ENCODE results near the gene MCF2L.

The MCF2L gene

DNA sequence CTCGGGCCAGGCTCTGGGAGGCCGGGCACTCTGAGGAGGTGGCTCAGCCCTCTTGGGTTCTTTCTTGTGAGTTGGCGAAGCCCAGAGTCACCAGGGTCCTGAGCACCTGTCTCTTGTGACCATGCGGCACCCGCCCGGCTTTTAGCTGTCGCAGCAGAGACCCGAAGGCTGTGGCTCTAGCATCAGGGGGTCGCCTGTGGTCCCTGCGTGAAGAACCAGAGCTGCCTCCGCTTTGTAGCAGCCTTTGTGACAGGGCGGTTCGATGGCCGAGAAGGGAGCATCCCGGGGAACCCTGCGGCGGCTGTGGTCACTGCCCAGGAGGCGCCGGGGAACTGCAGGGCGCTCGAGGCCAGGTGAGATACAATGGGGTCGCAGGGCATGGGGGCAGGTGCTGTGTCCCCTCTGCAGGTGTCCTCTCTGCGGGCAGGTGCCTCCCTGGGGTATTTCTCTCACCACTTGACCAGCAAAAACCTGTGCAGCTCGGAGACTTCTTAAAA, 10.4 kb downstream of the MCF2L start:
- DNase-seq (ENCODE audit: low read depth in 2 of 2) = no peak

DNA sequence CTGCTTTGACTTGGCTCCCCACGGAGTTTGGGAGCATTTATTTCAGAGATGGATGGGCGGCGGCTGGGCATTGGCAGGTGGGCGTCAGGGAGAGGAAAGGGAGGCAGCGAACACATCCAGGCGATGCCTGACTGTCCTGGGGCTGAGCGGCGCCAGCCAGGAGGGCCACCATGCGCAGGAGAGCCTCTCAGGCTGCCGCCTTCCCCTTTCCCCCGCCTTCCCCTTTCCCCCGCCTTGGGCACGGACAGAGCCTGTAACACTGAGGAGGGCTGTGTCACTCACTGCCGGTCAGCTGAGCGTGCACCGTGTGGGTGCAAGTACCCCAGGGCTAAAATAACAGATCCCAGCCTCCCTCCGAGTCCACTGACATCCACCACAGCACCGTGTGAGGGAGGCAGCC, 11.4 kb downstream of the MCF2L start:
- no peak for DNase-seq (ENCODE audit: low read depth in 2 of 2)

DNA sequence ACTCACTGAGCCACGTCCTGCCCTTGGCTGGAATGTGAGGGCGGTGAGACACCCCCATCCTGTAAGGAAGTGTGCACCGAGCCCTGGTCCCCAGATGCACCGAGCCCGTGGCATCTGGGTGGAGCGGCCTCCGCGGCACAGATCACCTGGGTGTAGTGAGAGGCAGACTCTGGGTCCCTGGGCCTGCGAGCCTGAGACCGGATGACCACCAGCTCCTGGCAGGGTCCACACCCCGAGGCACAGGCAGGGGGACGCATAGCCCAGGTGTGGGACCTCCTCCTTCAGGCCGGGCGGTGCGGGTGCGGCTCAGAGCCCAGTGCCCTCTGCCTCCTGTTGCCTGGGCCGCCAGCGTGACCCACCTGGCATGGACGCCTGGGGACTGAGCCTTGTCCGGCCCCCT, 12.4 kb downstream of the MCF2L start:
- no peak for DNase-seq (ENCODE audit: low read depth in 2 of 2)

DNA sequence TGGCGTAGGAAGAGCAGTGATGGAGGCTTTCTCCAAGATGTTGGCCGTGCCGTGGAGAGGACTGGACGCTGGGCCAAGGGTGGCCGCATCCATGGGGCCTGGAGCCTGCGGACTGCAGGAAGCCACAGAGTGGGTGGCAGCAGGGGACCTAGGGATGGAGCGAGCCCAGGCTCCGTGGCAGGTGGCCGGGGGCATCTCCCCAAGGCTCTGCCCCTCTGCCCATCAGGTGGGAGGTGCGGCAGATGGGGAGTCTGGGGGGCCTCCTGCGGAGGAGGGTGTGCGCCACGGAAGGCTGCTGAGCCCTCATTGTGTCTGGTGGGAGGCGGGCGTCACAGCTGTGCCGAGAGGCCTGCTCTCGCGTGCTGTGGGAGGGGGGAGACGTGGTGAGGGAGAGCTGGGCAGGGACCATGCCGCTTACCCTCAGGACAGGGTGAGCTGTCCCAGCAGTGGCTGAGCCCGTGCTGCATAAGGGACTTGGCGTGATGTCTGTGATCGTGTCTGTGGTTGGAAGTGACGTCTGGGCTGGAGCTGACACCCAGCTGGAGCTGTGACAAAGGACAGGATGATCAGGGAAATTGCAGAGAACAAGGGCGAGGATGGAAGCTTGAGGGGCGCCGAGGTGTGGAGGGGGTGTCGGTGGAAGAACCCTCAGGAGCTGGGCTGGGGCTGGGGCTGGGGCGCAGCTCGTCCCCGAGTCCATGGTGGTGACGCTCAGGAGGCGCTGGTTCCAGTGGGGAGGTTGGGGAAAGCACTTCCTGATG, 13.4 kb downstream of the MCF2L start:
- DNase-seq (ENCODE audit: low read depth in 2 of 2) = no peak

DNA sequence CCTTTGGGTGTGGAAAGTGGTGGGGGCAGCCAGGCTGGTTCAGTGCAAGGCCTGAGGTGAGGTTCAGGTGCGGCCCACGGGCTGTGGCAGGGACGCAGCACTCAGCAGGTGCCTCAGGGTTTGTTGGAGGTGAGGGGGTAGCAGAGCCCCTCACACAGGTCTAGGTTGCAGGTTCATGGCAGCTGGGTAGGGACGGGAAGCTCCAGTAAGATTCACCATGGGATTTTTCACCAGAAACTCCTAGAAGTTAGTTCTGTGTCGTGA, 14.0 kb downstream of the MCF2L start:
- DNase-seq (ENCODE audit: low read depth in 2 of 2) = no peak

DNA sequence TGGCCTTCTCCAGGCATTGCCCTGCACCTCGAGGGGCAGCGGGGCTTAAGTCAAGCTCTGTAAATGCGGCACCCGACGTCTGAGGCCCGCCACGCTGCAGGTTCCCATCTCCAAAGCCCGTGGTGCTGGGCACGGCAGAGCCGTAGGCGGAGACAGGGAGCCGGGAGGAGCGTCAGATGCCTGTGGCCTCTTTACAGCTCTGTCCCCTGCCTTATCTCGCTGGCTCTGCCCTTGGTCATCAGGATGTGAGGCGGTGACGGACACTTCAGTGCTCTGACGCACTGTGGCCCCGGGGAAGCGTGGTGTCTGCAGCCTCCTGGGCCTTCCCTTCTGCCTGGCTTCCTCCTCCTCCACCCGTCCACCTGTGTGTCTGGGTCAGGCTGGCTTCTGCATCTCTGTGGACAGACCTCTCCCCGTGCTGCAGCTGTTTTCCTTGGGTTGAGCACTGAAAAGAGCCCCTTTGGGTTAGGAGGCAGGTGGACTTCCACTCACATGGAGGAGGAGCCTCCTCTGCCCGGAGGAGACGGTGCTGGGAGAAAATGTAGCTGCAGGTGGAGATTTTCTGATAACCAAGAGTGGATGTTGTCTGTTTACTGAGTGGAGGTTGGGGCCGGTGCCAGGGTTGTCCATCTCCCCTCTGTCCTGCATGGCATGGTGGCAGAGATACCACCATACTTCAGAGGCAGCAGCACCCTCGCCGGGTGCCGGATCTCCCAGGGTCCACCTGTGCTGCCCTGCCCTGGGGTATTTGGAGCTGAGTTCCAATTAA, 14.6 kb downstream of the MCF2L start:
- no peak for DNase-seq (ENCODE audit: low read depth in 2 of 2)

DNA sequence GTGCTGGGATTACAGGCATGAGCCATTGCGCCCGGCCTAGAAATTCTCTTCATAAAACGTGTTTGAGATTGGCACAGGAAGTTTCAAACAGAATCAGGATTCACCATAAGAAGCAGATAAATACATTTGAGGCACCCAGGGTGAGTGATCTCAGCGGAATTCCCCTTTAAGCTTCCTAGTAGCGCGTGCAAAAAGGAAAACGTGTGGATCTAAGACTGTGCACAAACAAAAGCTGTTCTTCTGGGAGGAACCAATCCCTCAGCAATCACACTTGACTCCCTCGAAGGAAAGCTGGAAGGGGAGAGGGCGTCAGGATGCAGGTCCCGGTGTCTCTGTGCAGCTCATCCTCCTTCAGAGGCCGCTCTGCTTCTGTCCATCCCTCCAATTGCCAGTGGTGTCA, 15.5 kb downstream of the MCF2L start:
- no peak for DNase-seq (ENCODE audit: low read depth in 2 of 2)

DNA sequence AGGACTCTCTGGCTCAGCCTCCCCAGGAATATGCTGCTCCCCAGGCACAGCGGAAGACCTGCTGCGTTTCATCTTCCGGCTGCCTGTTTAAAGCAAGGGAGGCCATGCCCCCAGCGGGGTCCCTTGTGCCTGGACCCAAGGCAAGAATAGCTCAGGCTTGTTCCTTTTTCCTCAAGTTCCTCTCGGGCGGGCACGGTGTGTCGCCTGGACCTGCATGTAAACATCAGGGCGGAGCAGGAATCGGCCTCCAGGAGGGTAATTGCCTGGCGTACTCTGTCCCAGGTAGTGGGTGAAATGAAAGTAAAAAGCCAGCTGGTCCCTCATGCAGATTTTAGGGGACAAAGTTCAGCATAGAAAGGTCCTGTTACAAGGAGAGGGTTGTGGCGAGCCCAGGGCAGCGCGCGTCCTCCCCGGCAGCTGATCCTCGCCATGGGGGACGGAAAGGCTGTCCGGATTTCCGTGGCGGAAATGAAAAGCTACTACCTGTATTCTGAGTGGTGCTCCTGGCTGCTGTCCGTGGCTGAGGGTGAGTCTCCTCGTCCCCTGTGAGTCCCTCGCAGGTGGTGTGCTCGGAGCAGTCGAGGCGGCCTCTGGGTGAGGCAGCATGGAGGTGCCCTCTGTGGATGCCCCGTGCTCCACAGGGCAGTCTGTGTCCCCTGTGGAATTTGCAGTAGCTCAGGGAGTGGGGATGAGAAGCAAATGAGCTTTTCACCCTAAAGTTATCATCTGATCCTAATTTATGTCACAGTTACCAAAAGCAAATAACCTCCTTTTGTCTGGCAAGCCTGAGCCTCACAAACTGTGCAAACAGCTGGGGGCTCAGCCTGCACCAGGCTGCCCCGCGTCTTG, 16.2 kb downstream of the MCF2L start:
- DNase-seq (ENCODE audit: low read depth in 2 of 2) = no peak

DNA sequence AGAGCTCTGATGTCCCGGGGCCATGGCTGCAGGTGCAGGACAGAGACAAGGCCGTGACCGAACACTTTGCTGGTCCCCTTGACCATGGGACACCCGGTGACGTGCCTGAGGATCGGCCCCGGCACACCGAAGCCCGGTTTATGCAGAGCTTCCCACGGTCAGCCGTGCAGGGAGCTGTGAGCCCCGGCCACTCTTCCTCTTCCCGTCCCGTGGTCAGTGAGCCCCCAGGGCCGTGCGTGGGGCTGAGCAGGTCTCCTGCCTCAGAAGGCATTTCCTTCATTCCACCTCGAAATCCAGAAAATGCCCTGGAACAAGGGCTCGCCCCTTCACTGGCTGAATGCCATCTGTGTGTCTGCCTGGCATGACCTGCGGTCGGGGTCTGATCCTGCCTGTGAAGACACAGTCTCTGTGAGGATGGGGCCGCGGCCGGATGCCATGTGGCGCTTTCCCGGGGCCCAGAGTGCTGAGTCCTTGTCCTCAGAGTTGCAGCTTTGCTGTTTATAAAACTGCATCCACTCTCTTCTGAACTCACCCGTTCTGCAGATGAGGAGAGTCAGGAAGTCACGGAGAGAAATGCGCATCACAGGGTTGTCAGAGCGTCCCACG, 16.9 kb downstream of the MCF2L start:
- no peak for DNase-seq (ENCODE audit: low read depth in 2 of 2)

DNA sequence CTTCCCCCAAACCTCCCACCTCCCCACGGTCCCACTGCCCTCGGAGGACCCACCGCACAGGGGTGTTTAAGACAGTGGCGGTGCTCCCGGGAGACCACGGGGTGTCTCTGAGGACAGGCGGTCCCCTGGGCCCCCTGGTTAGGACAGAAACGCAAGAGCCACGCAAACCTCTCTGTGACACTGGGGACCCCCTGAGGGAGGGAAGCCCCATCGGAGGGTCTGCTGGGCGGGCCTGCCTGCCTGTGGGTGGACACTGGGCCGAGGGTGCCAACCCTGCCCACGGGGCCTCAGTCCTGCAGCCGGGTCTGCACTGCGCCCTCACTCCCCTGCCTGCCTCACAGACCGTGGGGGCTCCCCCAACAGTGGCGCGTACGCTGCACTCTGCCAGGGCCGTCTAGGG, 17.5 kb downstream of the MCF2L start:
- no peak for DNase-seq (ENCODE audit: low read depth in 2 of 2)

DNA sequence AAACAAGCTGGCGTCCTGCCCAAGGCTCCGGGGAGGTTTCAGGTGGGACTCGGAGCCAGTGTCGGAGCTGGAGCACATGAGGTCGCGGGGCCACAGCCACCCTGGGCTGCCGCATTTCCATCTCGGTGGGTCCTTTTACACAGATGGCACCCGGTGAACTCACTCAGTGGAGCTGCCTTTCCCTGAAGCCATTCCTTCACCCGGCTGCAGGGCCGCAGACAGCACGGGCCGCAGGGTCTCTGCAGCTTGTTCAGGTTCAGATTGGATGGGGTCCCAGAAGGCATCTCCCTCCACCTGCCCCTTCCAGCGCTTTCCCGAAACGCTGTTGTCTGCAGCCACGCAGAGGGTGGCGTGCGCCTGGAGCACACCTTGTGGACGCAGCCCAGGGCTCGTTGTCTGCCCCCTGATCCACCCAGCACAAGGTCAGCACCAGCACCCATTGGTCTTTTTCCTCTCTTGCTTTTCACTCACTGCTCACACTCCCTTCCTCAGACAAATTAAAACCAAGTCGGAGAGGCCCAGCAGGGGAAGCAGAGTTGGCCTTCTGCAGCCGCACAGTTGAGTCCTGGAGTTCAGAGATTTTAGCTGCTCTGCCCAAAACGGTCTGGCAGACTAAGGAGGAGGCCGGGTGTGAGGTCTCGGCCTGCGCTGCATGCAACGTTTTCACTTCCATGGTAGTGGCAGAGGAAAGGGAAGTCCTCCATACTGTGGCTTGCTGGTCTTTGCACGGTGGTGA, 18.1 kb downstream of the MCF2L start:
- DNase-seq (ENCODE audit: low read depth in 2 of 2) = no peak

DNA sequence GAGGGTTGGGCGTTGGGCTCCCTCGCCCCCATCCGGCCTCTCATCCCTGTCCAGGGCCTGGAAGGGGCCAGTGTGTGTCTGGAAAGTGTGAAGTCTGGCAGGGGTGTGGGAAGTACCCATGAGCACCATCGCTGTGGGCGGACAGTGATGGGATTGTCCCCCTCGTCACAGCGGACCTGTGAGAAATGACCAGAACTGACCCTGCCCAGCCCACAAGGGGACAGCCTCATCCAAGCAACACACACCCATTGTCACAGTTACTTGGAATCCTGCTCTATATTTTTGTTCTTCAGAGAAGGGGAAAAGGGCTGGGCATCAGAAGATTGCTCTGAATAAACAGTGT, 18.6 kb downstream of the MCF2L start:
- DNase-seq (ENCODE audit: low read depth in 2 of 2) = no peak

DNA sequence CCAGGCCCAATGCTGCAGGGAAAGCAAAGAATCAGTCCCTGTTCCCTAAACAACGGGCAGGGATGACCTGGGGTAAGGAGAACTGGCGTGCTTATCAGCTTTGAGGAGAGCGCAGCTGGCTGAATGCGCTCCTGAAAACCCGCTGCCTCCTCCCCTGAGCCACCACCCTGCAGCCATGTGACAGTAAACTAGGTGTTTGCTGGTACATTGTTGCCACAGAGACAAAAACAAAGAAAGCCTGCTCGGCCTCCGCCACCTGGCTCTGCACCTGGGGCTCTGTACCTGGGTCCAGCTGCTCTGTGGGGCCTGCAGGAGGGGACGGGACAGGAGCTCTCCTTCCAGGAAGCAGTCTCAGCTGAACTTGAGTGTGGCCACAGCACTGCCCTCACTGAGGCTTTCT, 21.8 kb downstream of the MCF2L start:
- DNase-seq (ENCODE audit: low read depth in 2 of 2) = no peak

DNA sequence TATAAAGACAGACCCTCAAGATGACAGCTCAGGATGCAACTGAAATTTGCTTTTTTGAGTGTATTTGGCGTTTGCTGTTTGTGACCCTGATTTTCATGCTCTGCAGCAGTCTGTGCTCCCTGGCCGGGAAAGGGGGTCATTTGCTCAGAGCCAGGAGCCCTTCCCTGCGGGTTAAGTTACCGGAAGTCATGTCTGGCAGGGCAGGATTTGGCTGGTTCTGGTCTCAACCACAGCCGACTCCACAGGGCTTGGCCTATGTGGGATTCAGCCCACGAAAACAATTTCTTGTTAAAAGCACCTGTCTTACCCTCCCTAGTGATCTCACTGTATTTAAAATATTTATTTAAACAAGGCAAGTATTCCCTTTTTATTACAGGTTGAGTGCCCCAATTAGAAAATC, 22.6 kb downstream of the MCF2L start:
- no peak for DNase-seq (ENCODE audit: low read depth in 2 of 2)

DNA sequence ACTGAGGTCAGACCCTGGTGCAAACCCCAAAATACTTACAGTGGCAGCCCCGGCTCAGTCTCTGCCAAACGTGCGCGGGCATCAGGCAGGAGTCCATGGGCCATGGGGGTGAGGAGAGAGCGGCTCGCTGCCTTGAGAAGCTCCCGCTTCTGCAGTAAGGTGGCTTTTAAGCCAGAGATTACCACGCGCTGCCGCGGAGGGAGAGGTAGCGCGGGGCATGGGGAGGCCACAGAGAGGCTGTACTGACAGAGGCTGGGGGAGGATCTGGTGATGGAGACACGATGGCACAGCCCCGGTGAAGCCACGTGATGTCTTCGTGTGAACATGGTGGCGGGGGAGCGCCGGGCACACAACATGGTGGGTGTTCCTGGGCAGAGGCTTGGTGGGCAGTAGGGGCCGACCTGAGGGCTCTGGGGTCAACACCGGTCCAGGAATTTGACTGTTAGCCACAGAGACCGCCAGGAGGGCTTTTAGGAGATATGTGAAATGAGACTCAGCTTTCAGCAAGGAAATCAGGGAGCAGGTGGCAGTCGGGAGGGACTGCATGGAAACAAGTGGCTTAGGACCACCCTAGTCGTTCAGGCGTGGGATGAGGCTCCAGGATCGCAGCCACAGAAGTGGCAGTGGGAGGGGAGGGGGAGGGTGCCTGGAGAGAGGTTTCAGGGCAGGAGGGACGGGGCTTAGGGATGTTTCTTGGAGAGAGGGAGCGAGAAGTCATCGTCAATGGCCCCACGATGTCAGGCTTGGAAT, 24.1 kb downstream of the MCF2L start:
- no peak for DNase-seq (ENCODE audit: low read depth in 2 of 2)

DNA sequence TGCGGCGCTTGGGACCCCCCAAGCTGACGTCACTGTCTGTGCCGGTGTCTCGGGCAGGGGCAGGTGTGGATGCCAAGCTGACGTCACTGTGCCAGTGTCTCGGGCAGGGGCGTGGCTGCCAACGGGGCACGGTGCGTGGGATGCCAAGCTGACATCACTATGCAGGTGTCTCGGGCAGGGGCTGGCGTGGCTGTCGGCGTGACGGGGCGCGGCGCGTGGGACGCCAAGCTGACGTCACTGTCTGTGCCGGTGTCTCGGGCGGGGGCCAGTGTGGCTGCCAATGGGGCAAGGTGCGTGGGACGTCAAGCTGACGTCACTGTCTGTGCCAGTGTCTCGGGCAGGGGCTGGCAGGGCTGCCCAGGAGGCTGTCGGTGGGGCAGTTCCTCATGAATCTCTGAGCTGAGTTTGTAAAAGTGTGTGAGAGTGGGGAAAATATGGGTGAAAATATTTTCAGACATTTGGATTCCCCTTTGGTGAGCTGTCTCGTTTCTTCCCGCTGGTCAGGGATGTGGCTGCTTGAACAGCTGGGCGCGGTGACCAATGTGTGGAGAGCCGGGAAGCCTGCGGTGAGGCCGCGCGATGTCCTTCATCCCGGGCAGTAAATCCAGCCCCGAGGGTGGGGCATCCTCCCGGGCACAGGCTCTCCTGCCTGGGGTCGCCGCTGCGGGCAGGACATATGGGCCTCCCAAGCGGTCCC, 25.2 kb downstream of the MCF2L start:
- no peak for DNase-seq (ENCODE audit: low read depth in 2 of 2)

DNA sequence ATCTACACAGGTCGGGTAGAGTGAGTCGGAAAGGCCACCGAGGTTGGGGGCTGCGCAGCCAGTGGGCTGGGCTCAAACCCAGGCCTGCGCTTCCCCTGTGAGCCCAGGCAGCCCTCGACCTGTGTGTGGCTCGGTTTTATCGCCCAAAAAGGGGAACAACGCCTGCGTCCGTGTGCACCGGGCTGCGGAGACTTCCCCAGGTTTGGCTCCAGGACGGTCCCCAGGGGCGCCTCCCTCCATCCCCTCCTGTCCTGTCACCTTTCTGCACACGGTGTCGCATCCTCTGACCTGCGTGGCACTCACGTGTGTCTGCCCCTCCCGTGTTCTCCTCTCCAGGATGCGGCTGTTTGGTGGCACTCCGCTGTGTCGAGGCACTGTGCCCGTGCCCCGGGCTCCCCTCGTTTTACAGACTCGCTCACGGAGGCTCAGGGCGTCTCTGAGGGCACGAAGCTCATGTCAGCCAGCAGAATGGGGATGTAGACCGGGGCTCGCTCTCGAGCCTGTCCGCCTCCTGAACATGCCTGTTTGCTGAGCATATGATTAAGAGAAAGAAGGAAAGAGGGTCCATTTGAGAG, 25.9 kb downstream of the MCF2L start:
- DNase-seq (ENCODE audit: low read depth in 2 of 2) = no peak

DNA sequence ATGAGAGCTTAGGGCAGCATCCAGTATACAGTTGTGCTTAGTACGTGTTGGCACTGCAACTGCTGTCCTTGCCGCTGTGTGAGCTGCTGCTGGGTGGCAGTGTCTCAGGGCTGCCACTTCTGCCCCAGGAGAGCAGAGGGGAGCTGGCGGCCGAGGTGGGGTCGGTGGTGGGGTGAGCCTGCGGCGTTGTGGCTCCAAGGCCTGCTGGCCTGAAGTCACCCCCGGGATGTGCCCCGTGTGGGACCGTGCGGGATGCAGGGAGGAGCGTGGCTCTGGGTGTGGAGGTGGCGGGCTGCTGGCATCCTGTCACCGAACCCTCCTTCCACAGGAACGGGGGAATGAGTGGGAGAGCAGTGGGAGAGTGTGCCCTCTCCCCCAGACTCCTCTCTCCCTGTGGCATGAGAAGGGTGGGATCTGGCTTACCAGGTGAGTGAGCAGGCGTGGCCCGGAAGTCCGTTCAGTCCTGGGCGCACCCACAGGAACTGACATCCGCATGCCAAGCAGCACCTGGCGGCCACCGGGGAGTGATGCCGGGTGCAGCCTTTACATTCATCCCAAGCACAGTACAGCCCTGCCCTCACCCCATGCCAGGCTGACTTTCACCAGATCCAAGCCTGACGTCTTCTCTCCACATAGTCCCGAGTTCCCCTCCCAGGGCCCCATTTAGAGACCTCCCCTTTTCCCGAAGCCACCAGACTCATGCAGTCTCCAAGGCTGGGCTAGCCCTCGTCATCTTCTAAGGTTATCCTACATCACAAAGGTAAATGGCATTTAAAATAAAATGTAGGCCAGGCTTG, 26.6 kb downstream of the MCF2L start:
- DNase-seq (ENCODE audit: low read depth in 2 of 2) = no peak

DNA sequence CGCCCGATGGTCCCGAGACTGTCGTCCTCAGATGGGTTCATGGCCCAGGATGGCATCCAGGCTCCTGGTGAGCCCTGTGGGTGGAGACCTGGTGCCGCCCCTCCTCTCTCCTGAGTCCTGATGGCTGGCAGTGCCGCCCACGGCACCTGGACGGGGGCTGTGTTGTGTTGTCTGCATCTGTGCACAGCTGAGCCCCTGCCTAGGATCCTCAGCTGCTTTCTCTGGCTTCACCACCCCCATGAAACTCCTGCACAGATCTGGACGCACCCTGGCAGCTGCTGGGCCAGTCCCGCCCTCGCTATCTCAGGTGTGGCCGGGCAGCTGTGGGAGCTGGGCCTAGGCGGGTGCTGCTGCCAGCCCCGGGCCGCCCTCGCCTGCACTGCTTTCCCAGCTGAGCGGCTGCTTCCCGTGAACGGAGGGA, 27.7 kb downstream of the MCF2L start:
- no peak for DNase-seq (ENCODE audit: low read depth in 2 of 2)

All from stimulated activated CD8-positive, alpha-beta memory T cell treated with anti-CD3 and anti-CD28 coated beads, Interleukin-7, amount 100 ng/mL, for 1 hour (primary cell).